Measurements from ENCODE around the gene SLC39A1.

SLC39A1 gene

DNA sequence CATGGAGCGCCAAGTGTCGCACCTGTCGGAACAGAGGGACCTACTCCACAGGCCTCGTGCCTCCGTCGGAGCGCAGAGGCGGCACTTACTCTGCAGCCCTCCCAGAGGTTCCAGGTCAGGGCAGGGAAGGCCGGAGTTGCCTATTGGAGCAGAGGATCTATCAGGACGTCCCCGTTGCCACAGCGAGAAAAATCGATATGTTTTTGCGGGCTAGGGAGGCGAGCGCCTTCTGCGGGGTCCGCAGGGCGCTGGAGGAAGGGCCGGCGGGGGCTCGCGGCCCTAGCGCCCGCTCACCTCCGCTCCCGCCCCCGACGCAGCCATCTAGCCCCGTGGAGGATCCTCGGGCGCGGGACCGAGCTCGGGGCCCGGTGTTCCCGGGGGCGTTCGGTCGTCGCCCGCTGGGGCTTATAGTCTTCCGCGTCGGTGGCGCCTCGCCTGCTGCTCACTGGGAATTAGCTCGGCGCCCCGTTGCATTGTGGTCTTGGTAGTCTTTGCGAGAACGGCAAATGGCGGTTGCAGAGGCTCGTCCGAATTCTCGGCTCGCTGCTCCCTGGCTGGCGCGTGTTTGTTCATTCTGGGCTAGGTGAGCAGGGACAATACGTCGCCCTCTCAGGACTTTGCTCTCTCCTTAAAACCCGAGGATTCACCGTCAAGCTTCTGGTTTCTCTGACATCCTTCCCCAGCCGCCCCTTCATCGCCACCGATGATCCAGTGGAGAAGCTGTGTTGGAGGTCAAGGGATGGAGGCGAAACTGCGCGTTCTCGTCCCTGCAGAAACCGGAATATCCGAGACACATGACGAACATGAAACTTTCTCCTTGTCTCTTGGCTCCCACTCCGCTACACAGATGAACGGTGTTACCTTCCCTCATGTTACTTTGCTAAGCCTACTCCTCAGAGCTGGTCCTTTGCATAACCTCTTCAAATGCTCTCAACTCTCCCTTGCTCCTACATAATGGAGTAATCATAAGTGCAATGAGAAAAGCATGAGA, 14.2 kb upstream of the SLC39A1 start, which contains the start of gene JTB:
JTB (minus strand) TSS at position 425 of the 991 bp plus-strand sequence; CDS start at position 3, 422 bp downstream.
- peak; percentile 89 for DNase-seq (ENCODE audit: low spot score)

- no peak for DNase-seq (ENCODE audit: low spot score)
Observed at GRCh38 chr1:153976819-153977249, 13.5 kb upstream of the SLC39A1 start.

- DNase-seq (ENCODE audit: low spot score), result no peak
Observed at GRCh38 chr1:153973525-153973924, 10.2 kb upstream of the SLC39A1 start.

- no peak for DNase-seq (ENCODE audit: low spot score)
Observed at GRCh38 chr1:153973071-153973470, 9.7 kb upstream of the SLC39A1 start.

GRCh38 chr1:153970346-153970745, 7.0 kb upstream of the SLC39A1 start:
- no peak for DNase-seq (ENCODE audit: low spot score)

- no peak for DNase-seq (ENCODE audit: low spot score)
Observed at GRCh38 chr1:153968972-153969371, 5.6 kb upstream of the SLC39A1 start.

GRCh38 chr1:153968408-153968807, 5.1 kb upstream of the SLC39A1 start:
- DNase-seq (ENCODE audit: low spot score), result no peak

DNA sequence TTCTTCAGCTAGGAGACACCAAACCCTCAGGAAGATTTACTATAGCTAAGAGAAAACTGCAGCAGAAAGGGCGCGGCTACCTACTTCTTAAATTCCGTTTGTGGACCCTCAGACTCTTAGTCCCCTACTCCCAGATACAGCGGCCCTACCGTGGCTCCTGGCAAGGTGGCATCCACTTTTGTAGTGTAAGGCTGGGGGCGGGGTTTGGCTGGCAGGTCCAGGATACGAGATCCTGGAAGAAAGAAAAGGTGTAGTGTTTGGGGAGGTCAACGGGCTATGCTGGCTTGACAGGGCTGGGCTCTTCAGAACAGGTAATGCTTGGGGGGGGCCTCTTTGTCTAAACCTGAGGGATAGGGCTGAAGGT, 4.6 kb upstream of the SLC39A1 start:
- no peak for DNase-seq (ENCODE audit: low spot score)

GRCh38 chr1:153967107-153967999, 4.0 kb upstream of the SLC39A1 start, which contains the start of gene CREB3L4:
Gene CREB3L4 (plus strand): TSS chr1:153967902. CDS start chr1:153968526, 624 bp downstream.
- DNase-seq (ENCODE audit: low spot score), result peak; percentile 97

DNA sequence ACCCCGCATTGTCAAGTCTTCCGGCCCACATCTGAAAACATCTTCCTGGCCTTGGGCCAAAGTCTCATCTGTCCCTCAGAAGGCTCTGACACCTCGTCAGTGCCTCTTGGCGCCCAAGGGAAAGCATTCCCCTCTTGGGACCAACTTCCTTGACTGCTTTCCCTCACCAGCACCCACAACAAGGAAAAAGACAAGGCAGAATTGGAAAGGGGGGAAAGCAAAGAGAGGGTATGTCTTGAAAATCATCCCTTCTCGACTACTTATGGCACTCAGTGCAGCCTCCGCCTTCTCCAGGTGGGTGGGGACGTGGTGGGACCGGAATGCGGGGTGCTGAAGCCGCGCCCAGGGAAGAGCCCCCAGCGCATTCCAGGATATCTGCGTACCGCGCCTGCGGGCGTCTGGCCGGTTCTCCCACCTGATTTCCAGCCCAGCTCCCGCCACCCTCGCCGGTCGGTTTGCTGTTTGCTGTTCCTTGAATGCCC, 554 bp upstream of the SLC39A1 start:
- DNase-seq (ENCODE audit: low spot score), result peak; percentile 79

DNA sequence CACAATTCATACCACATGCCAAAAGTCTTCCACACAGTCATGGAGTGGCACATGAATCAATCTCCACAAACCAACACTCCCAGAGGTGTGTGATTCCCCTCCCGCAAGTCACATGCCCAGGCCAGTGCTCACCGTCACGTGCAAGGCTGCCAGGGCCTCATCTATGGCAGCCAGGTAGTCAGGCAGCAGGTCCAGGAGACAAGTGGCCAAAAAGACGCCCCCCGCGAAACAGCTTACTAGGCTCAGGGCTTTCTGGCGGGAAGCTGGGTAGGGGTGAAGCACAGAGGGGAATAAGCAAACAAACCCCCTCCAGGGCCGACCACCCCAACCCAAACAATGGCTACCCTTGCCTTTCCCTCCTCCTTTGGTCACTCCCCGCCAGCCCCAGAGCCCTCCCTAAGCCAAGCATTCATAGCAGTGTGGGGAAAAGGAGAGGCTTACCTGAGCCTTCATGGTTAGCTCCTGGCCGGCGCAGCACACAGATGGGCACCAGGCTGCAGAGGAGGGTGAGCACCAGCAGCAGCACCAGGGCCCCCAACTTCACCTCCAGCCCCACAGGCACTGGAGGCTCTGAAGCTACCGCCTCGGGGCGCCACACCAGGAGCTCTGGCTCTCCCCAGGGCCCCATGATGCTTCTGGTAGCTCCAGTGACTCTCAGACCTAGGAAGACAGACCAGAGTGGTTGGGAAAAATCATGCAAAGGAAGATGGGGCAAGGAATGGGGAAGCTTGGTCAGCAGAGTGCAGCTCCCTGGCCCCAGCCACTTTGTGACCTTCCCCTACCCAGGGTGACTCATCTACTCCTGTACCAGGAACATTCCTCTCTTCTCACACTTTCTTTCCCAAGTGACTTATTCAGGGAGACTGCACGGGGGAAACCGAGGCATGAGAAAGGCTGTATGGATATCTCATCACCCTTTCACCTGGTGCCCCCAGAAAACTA, 978 bp downstream of the SLC39A1 start:
- peak; percentile 85 for DNase-seq (ENCODE audit: low spot score)

DNA sequence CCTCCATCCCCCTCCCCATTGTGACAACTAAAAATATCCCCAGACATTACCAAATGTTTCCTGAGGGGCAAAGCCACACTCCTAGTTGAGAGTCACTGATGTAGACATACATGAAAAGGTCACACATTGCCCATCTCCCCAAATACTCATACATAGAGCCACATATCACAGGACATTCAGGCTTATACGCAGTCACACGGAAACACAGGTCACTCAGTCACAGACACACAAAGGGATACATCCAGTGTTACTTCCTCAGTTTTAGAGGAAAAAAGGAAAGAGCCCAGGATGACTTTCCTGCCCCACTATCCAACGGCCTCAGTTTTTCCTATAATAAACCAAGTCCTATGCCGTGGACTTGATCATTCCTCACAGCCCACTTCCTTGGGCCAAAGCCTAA, 1.9 kb downstream of the SLC39A1 start:
- no peak for DNase-seq (ENCODE audit: low spot score)

GRCh38 chr1:153960206-153960605, 3.1 kb downstream of the SLC39A1 start:
- no peak for DNase-seq (ENCODE audit: low spot score)

DNA sequence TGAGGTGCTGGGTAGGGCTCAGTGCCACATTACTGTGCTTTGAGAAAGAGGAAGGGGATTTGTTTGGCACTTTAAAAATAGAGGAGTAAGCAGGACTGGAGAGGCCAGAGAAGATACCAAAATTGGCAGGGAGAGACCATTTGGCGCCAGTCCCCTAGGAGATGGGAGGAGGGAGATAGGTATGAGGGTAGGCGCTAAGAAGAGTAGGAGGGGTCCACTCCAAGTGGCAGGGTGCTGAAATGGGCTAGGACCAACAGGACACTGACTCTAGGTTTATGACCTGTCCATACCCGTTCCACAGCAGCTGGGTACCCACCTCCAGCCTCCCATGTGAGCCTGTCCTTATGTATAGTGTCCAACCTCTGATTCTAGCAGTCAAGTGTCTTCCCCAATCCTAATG, 3.9 kb downstream of the SLC39A1 start:
- DNase-seq (ENCODE audit: low spot score), result no peak

DNA sequence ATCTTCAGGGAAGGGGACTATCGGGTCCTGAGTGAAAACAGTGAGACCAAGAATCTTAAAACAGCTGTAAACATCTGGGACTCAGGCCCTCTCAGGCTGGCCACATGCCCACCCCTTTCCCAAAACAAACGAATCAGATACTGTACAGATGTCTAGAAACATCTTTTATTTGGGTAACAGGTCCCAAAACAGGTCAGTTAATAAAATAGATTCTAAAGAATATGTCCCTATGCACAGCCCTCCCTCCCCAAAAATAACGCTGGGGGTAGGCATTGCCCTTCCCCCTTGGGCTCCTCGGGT, 4.4 kb downstream of the SLC39A1 start:
- no peak for DNase-seq (ENCODE audit: low spot score)

GRCh38 chr1:153958111-153958960, 5.0 kb downstream of the SLC39A1 start, which contains the start of gene CRTC2:
Gene CRTC2 (minus strand): TSS chr1:153958612. CDS start chr1:153958497, 115 bp downstream.
- peak; percentile 98 for DNase-seq (ENCODE audit: low spot score)

GRCh38 chr1:153957744-153958110, 5.6 kb downstream of the SLC39A1 start:
- DNase-seq (ENCODE audit: low spot score), result peak; percentile 38

DNA sequence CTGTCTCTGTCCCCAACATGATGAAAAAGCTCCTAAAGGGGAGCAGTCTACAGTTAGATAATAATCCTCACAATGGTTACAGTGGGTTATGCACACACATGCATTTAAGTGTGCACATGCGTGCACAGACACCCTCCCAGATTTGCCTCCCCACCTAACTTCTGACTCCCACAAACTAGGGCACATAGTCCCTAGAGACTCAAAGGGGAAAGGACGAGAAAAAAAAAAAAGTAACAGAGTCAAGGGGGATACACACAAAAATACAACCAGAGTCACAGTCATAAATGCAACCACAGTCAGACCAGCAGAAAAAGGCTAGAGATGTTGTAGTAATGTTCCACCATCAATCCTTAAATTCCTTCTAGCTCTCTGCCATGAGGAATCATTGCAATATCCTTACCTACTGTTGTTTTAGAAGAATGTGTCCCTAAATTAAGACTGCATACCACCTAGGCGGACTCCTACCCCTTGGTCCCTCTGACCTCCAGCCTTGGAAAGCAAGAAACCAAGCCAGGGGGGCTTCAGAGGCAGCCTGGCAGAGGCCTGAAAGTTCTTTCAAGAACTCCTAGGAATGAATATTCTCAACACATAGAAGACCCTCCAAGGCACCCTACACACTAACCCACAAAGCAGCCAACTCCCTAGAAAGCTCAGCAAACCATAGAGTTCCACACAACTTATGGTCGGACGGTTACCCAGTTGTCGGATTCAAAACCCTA, 6.2 kb downstream of the SLC39A1 start:
- DNase-seq (ENCODE audit: low spot score), result no peak

DNA sequence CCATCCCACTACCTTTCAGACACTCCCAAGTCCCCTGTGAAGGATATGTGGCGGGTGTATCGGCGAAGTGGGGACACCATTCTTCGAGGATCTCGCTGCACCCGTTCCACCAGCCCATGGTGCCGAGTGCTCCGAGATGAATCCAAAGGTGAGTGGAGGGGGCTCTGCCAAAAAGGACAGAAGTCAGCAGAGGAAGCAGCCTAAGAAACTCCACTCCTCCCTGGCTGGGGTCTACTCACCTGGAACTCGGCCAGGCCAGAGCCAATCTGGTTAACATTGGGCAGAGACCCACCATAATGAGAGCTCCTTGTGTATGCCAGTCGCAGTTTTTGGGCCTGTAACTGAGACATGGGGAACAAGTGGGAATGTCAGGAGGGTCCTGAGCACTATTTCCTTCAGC, 8.5 kb downstream of the SLC39A1 start:
- no peak for DNase-seq (ENCODE audit: low spot score)
